ENCODE results near the gene NME5.
"Not testable (repeated sequence)": the region's sequence is repeated elsewhere in the genome, so short reads cannot be mapped to it uniquely, and the experiment has no call there.

Gene NME5

GRCh38 chr5:138070026-138070425 is 69.2 kb downstream of the NME5 start:
- not testable (repeated sequence) for DNase-seq

GRCh38 chr5:138068742-138069600 is 70.3 kb downstream of the NME5 start:
- peak; percentile 16 for DNase-seq

- no peak for DNase-seq
These were observed 71.3 kb downstream of the NME5 start for GRCh38 chr5:138067945-138068344.
